ENCODE results near the gene ZSCAN31. TPM values are rescaled to one million over a fixed set of nuclear protein-coding genes. Genes with fewer than 3 reads are reported as not detected.

ZSCAN31 gene
- total RNA-seq, 6 experiments from 2014 or later = 0.64 to 2.0 (median 0.95) TPM

DNA sequence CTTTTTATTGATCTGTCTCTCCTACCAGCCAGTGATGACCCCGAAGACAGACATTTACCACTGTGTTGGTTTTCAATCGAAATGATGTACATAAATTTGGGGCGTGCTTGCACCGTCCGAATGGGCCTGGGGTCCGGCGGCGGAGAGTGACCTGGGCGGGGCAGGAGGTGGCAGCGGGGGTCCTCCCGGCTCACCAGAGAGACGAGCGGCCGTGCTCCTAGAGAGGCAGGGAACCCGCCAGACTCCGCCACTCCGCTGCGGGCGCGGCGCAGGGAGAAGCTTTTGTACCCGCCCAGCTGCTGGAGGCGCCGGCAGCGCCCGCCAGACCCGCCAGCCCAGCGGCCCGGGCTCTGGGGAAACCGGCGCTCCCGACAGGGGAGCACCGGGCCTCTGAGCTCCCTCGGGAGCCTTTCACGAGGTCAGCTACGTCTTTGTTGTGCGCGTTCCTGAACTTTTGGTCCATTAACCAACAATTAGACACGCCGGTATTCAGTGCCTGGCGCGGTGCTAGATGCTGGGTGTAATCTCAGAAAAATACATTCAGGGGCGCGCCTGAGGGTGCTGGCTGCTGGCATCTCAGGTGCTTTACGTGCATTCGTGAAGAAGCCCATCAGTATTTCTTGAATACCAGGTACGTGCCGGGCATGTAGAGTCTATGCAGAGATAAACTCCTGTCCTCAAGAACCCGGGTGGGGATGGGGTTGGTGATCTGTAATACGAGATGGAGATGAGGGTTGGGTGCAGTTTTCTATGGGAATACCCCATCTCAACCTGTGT is 54.5 kb downstream of the ZSCAN31 start, which contains the start of gene PGBD1:
Gene PGBD1, plus strand, starts transcription at position 285 of the 777 bp plus-strand sequence. CDS start 2,242 bp downstream, outside the sequence.
- H3K27me3 Mint-ChIP-seq (ENCODE audit: insufficient read depth) = peaks cover 3% of the 10 kb centered on the region; the same call in 1 of the 2 replicates
- TF ChIP-seq, protein P1, sequence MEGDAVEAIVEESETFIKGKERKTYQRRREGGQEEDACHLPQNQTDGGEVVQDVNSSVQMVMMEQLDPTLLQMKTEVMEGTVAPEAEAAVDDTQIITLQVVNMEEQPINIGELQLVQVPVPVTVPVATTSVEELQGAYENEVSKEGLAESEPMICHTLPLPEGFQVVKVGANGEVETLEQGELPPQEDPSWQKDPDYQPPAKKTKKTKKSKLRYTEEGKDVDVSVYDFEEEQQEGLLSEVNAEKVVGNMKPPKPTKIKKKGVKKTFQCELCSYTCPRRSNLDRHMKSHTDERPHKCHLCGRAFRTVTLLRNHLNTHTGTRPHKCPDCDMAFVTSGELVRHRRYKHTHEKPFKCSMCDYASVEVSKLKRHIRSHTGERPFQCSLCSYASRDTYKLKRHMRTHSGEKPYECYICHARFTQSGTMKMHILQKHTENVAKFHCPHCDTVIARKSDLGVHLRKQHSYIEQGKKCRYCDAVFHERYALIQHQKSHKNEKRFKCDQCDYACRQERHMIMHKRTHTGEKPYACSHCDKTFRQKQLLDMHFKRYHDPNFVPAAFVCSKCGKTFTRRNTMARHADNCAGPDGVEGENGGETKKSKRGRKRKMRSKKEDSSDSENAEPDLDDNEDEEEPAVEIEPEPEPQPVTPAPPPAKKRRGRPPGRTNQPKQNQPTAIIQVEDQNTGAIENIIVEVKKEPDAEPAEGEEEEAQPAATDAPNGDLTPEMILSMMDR (IDR thresholded peaks at IDR 0.05) = no peak
- H3K4me3 Mint-ChIP-seq = peak within 1 kb of the TSS; percentile 95
- peaks cover 5% of the 10 kb centered on the region; the same call in 1 of the 2 replicates for H3K9me3 Mint-ChIP-seq
- peaks cover 13% of the 10 kb centered on the region for H3K4me1 Mint-ChIP-seq (ENCODE audit: low read depth)
- peak; percentile 56 for DNase-seq
- H3K36me3 Mint-ChIP-seq (ENCODE audit: low read depth) = peaks cover 22% of the 10 kb centered on the region
- H3K27ac Mint-ChIP-seq = peak within 1 kb of the TSS; percentile 74

DNA sequence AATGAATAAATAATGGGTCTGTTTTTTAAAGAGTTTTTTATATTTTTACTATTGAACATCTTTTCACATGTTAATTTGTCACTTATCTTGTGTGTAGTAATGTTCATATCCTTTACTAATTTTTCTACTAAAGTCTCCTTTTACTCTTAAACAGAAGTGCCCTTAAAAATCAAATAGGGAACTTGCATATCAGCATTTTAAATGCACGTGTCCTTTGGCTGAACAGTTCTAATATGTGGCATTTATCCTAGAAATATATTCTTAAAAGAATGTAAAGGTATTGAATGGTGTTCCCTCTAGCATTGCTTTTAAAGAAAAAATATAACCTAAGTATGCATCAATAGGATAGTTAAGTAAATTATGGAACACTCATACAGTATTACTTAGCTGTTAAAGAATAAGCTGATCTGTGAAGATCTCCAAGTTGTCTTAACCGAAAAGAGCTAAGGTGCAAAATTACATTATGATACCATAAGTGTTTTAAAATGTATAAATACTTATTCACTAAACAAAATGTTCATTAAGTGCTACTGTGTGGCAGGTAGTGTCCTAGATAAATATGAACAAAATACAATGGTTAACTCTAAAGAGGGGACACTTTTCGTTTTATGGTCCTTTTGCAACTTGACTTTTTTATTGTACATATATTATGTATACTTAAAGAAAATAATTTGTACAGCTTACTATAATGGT is 55.2 kb downstream of the ZSCAN31 start:
- peaks cover 5% of the 10 kb centered on the region; the same call in 1 of the 2 replicates for H3K9me3 Mint-ChIP-seq
- H3K4me3 Mint-ChIP-seq = peak overlapping the region; percentile 95
- DNase-seq = no peak
- TF ChIP-seq, protein P1 (IDR thresholded peaks at IDR 0.05) = no peak
- peaks cover 13% of the 10 kb centered on the region for H3K4me1 Mint-ChIP-seq (ENCODE audit: low read depth)
- H3K27ac Mint-ChIP-seq = peak overlapping the region; percentile 69
- H3K36me3 Mint-ChIP-seq (ENCODE audit: low read depth) = peaks cover 28% of the 10 kb centered on the region
- peaks cover 3% of the 10 kb centered on the region; the same call in 1 of the 2 replicates for H3K27me3 Mint-ChIP-seq (ENCODE audit: insufficient read depth)

DNA sequence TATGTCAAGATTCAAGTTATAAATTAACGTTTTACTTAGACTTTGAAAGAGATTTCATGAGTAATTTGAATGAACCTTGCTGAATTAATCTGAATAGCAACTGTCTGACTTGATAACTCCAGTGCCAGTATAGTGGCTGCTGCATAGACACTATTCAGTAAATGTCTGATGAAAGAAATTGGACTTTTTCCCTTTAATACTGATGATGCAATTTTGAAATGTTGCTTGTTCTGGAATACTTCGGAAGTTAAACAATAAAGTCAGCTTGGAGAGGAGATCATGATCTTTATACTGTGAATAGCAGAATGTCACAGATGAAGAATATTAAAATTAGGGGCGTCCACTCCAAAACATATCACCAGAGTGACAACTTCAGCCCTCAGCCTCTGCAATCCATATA is 58.2 kb downstream of the ZSCAN31 start:
- peaks cover 11% of the 10 kb centered on the region for H3K4me1 Mint-ChIP-seq (ENCODE audit: low read depth)
- TF ChIP-seq, protein P1 (IDR thresholded peaks at IDR 0.05) = no peak
- H3K27ac Mint-ChIP-seq = no peak overlapping the region
- no peak overlapping the region for H3K4me3 Mint-ChIP-seq
- H3K36me3 Mint-ChIP-seq (ENCODE audit: low read depth) = peaks cover 18% of the 10 kb centered on the region
- DNase-seq = no peak
- peaks cover 1% of the 10 kb centered on the region for H3K27me3 Mint-ChIP-seq (ENCODE audit: insufficient read depth)
- peaks cover 3% of the 10 kb centered on the region; the same call in 1 of the 2 replicates for H3K9me3 Mint-ChIP-seq

DNA sequence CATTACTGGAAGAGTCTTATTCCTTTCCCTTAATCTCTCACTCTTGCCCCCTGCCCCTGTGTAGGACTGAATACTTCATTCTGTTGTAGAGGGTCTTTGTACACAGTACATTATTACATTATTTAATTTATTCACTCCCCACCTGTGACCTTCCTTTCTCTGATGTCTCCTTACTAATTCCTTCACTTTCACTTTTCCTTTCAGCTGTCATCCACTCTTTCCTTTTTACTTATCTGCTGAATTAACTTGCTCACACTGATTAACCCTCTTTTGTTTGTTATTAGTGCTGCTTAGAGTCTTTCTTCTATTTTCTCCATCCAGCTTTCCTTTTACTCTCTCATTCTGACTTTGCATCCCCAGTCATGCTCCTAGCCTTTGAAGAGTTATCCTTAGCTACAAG is 61.1 kb downstream of the ZSCAN31 start:
- no peak for DNase-seq
- Mint-ChIP-seq H3K27me3 (ENCODE audit: insufficient read depth) (no peaks in the 10 kb centered on the region; the same call in 1 of the 2 replicates), H3K27ac (no peak overlapping the region), H3K9me3 (no peaks in the 10 kb centered on the region), H3K36me3 (ENCODE audit: low read depth) (peaks cover 37% of the 10 kb centered on the region), H3K4me1 (ENCODE audit: low read depth) (peaks cover 12% of the 10 kb centered on the region), H3K4me3 (no peak overlapping the region)
- TF ChIP-seq, protein P1 (IDR thresholded peaks at IDR 0.05) = no peak

Other genes starting within 250 kb of the ZSCAN31 start
- 1 to 10 TPM in 3 of 6 experiments, under 1 TPM in 3; 0.84 to 1.6 (median 1.1) TPM for gene ZSCAN16, start 211.5 kb downstream of the ZSCAN31 start, total RNA-seq (2021; fragmentation: NEBNext Ultra II Directional; extraction: Animal tissue kit (Norgen Biotek cat#: 25700))
- 10 to 100 TPM; 13.2 to 15.3 (median 14.0) TPM for gene ZKSCAN8, start 194.3 kb downstream of the ZSCAN31 start, total RNA-seq (2021; fragmentation: NEBNext Ultra II Directional; extraction: Animal tissue kit (Norgen Biotek cat#: 25700))
- 10 to 100 TPM in 1 of 6 experiments, 1 to 10 TPM in 5; 7.5 to 10.3 (median 8.9) TPM for gene ZSCAN9, start 110.9 kb downstream of the ZSCAN31 start, total RNA-seq (2021; fragmentation: NEBNext Ultra II Directional; extraction: Animal tissue kit (Norgen Biotek cat#: 25700))
- gene ZKSCAN4, start 83.9 kb downstream of the ZSCAN31 start, total RNA-seq (2021; fragmentation: NEBNext Ultra II Directional; extraction: Animal tissue kit (Norgen Biotek cat#: 25700)) = 1 to 10 TPM; 3.8 to 4.7 (median 4.0) TPM
- gene NKAPL, start 76.9 kb downstream of the ZSCAN31 start, total RNA-seq (2021; fragmentation: NEBNext Ultra II Directional; extraction: Animal tissue kit (Norgen Biotek cat#: 25700)) = not detected
- gene ZSCAN26, start 69.0 kb downstream of the ZSCAN31 start, total RNA-seq (2021; fragmentation: NEBNext Ultra II Directional; extraction: Animal tissue kit (Norgen Biotek cat#: 25700)) = 10 to 100 TPM in 1 of 6 experiments, 1 to 10 TPM in 5; 8.5 to 10.9 (median 9.3) TPM
- gene PGBD1, start 54.6 kb downstream of the ZSCAN31 start, total RNA-seq (2021; fragmentation: NEBNext Ultra II Directional; extraction: Animal tissue kit (Norgen Biotek cat#: 25700)) = 1 to 10 TPM; 2.6 to 4.5 (median 4.1) TPM
- 1 to 10 TPM; 2.8 to 4.2 (median 3.6) TPM for gene ZKSCAN3, start 13.8 kb upstream of the ZSCAN31 start, total RNA-seq (2021; fragmentation: NEBNext Ultra II Directional; extraction: Animal tissue kit (Norgen Biotek cat#: 25700))
- 1 to 10 TPM; 2.4 to 3.1 (median 2.8) TPM for gene ZSCAN12, start 63.6 kb upstream of the ZSCAN31 start, total RNA-seq (2021; fragmentation: NEBNext Ultra II Directional; extraction: Animal tissue kit (Norgen Biotek cat#: 25700))
- gene ZSCAN23, start 107.3 kb upstream of the ZSCAN31 start, total RNA-seq (2021; fragmentation: NEBNext Ultra II Directional; extraction: Animal tissue kit (Norgen Biotek cat#: 25700)) = 1 to 10 TPM in 4 of 6 experiments, under 1 TPM in 2; 0.48 to 1.5 (median 1.0) TPM
- not detected for gene GPX6, start 179.6 kb upstream of the ZSCAN31 start, total RNA-seq (2021; fragmentation: NEBNext Ultra II Directional; extraction: Animal tissue kit (Norgen Biotek cat#: 25700))
- not detected for gene GPX5, start 189.7 kb upstream of the ZSCAN31 start, total RNA-seq (2021; fragmentation: NEBNext Ultra II Directional; extraction: Animal tissue kit (Norgen Biotek cat#: 25700))

Data from HFFc6 (cell line).